ENCODE data around the gene LRRC49. TPM values are rescaled to one million over a fixed set of nuclear protein-coding genes. Genes with fewer than 3 reads are reported as not detected.
"Not testable (repeated sequence)": the region's sequence is repeated elsewhere in the genome, so short reads cannot be mapped to it uniquely, and the experiment has no call there.

Gene LRRC49
- total and polyA plus RNA-seq, 12 donors, result 4.4 to 14.9 (median 8.4) TPM

DNA sequence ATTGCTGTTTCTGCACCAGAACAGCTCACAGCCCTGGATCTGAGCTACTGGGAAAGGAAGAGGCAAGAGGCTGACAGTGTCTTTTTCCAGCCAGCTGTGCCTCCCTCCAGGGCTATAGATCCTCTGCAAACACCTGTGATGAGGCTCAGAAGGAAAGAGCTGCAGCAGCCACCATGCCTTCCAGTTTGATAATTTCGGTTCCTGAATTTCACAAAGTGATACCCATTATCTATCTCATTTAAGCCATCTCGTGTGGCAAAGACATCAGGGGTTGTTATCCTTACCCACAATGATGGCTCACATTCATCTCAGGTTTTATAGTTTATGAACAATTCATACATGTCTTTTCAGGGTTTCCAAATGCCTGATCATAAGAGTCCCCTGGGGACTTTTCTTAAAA, 36.9 kb upstream of the LRRC49 start:
- DNase-seq, result peak in 1 of 7 donors; percentile 17
- peaks cover 4 to 5% of the 10 kb centered on the region in 2 donors for H3K4me1 ChIP-seq (replicated peaks in 1 of 2)
- TF ChIP-seq CTCF (IDR thresholded peaks at IDR 0.05) (no peak), POLR2A (IDR thresholded peaks at IDR 0.05) (no peak)
- H3K36me3 ChIP-seq (replicated peaks in 1 of 2), result no peaks in the 10 kb centered on the region
- H3K27ac ChIP-seq, result no peak overlapping the region
- no peak overlapping the region for H3K4me3 ChIP-seq
- WGBS, 4 donors, result 54 to 85% (median 78%) methylated on average over 2 of the region's 2 CpGs
- no peaks in the 10 kb centered on the region for H3K27me3 ChIP-seq
- no peaks in the 10 kb centered on the region for H3K9me3 ChIP-seq (replicated peaks in 1 of 3)
- intact Hi-C loops (cut with DNase I), result no loop called here

GRCh38 chr15:70856177-70856883, 36.3 kb upstream of the LRRC49 start:
- DNase-seq, result no peak
- H3K4me1 ChIP-seq (replicated peaks in 1 of 2), result peaks cover 4 to 5% of the 10 kb centered on the region in 2 donors
- intact Hi-C loops (cut with DNase I), result no loop called here

DNA sequence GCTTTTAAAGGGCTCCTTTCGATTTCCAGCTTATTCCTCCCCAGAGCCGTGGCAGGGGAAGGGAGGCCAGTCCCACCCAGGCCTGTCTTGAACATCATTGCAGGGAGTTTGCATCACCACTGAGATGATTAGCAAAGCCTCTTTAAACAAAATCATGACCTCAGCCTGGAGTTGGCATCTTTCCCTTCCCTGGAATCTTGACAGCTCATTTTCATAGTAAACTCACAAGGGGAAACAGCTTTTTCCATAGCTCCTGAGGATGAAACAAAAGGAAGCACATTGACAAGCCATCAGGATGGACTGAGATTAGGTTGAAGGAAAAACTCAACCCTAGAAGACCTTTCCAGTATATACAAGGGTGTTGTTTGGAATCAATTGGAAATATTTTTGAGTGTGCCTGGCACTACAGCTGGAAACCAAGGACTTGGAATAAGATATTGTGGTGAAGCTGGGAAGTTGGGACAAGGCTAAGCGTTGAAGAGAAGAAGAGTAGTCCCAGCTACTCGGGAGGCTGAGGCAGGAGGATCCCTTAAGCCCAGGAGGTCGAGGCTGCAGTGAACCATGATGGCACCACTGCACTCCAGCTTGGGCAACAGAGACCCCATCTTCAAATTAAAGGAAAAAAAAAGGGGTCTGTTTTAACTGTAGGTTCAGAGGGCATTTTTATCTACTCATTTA, 35.6 kb upstream of the LRRC49 start:
- H3K4me1 ChIP-seq (replicated peaks in 1 of 2), result peaks cover 4 to 5% of the 10 kb centered on the region in 2 donors
- intact Hi-C loops (cut with DNase I), result no loop called here
- TF ChIP-seq POLR2A (IDR thresholded peaks at IDR 0.05), result no peak
- no peak for TF ChIP-seq CTCF (IDR thresholded peaks at IDR 0.05)

More at GRCh38 chr15:70856177-70856883, 36.3 kb upstream of the LRRC49 start:
- Histone ChIP-seq H3K9me3 (replicated peaks in 1 of 3) (no peaks in the 10 kb centered on the region), H3K27me3 (no peaks in the 10 kb centered on the region), H3K36me3 (replicated peaks in 1 of 2) (no peaks in the 10 kb centered on the region), H3K27ac (peak overlapping the region in 2 of 5 donors; percentile 36 to 80), H3K4me3 (no peak overlapping the region)
- 74 to 83% (median 77%) methylated on average over 7 of the region's 7 CpGs for WGBS, 4 donors
- no peak for TF ChIP-seq CTCF (IDR thresholded peaks at IDR 0.05)
- TF ChIP-seq POLR2A (IDR thresholded peaks at IDR 0.05), result no peak

DNA sequence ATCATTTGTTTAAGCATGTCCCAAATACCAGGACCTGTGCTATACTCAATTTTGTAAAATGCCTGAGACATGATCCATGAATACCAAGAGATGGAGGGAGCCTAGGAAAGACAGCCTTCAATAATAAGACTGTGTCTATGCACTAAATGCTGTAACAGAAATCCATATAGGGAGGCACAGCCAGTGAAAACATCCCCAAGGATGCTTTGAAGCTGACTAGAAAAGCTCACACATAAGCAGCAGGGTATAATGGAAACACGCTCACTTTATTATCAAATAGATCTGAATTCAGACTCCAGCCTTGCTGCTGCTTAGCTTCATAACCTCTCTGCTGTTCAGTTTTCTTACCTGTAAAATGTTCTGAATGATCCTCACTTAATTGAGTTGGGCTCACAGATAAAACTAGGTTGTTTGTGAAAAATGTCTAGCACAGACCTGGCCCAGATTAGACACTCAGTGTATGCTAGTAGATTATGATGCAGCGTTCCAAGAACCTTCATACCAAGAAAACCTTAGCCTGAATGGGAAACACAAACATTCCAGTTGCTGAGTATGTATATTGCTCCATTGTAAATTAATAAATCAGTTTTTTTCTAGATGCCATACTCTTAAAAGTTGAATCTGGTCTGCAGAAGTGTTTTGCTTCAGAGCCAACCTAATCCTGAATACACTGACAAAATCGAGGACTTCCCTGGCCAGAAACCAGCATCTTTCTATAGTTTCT, 34.9 kb upstream of the LRRC49 start:
- WGBS, 4 donors, result 71 to 82% (median 80%) methylated on average over 3 of the region's 3 CpGs
- DNase-seq, result no peak
- Histone ChIP-seq H3K27me3 (no peaks in the 10 kb centered on the region), H3K36me3 (replicated peaks in 1 of 2) (no peaks in the 10 kb centered on the region), H3K4me3 (no peak overlapping the region), H3K9me3 (replicated peaks in 1 of 3) (no peaks in the 10 kb centered on the region), H3K27ac (peak overlapping the region in 1 of 5 donors; percentile 36), H3K4me1 (replicated peaks in 1 of 2) (peaks cover 4 to 5% of the 10 kb centered on the region in 2 donors)
- TF ChIP-seq CTCF (IDR thresholded peaks at IDR 0.05) (no peak), POLR2A (IDR thresholded peaks at IDR 0.05) (no peak)
- intact Hi-C loops (cut with DNase I), result no loop called here

More for the DNA sequence above, 35.6 kb upstream of the LRRC49 start:
- Histone ChIP-seq H3K4me3 (no peak overlapping the region), H3K36me3 (replicated peaks in 1 of 2) (no peaks in the 10 kb centered on the region), H3K9me3 (replicated peaks in 1 of 3) (no peaks in the 10 kb centered on the region), H3K27me3 (no peaks in the 10 kb centered on the region), H3K27ac (peak overlapping the region in 1 of 5 donors; percentile 80)
- peak; percentile 29 to 85 (median 67) for DNase-seq
- WGBS, 4 donors, result 65 to 78% (median 71%) methylated on average over 5 of the region's 5 CpGs

GRCh38 chr15:70858614-70859321, 33.9 kb upstream of the LRRC49 start:
- 88 to 93% (median 90%) methylated on average over 6 to 9 of the region's 9 CpGs for WGBS, 4 donors
- intact Hi-C loops (cut with DNase I); H3K4me3 ChIP-seq; H3K4me1 ChIP-seq (replicated peaks in 1 of 2); H3K36me3 ChIP-seq (replicated peaks in 1 of 2); H3K27ac ChIP-seq; DNase-seq; H3K9me3 ChIP-seq (replicated peaks in 1 of 3); H3K27me3 ChIP-seq: not testable (repeated sequence)

All from adrenal gland (tissue), 12 donors.